ENCODE measurements around the gene SCGB1A1.
"Not testable (repeated sequence)": the region's sequence is repeated elsewhere in the genome, so short reads cannot be mapped to it uniquely, and the experiment has no call there.

Gene SCGB1A1, protein sequence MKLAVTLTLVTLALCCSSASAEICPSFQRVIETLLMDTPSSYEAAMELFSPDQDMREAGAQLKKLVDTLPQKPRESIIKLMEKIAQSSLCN

GRCh38 chr11:62418733-62419132, at the start of gene SCGB1A1:
SCGB1A1 (plus strand) TSS chr11:62419033; CDS start chr11:62419096, 63 bp downstream.
- no peak for DNase-seq

- no peak for DNase-seq
Observed at GRCh38 chr11:62370743-62371440, 47.9 kb upstream of the SCGB1A1 start.

- DNase-seq: no peak
Observed at GRCh38 chr11:62372871-62373270, 46.0 kb upstream of the SCGB1A1 start.

DNA sequence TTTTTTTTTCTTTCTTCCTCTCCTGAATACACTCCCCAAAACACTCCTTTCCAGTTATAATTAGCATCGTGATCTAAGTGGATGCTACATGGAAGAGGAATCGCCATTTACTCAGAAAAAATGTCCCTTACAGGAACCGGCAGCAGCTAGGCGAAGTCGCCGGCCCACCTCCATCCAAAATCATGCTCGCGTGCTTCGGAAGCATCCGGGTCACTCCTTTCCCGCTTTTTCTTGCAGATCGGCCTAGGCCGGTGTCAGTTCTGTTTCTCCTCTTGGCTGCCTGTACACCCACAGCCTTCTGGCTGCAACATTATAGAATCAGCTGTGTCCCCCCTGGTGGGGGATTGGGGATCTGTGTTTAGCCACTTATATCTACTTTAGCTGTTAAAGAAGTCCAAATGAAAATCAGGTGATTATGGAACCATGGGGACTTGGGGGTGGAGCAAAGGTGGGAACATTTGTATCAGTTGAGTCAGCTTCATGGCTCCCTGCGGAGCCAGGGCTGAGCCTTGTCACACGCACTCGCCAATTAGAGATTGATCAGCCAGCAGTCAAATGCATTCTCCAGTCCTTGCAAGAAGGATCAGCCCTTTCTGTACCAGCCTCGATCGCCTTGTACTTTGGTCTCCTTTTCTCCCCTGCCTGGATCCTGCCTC, 45.2 kb upstream of the SCGB1A1 start:
- no peak for DNase-seq

- no peak for DNase-seq
Observed at GRCh38 chr11:62374801-62375200, 44.0 kb upstream of the SCGB1A1 start.

- not testable (repeated sequence) for DNase-seq
Observed at GRCh38 chr11:62378459-62379063, 40.3 kb upstream of the SCGB1A1 start.

- not testable (repeated sequence) for DNase-seq
Observed at GRCh38 chr11:62379586-62379985, 39.2 kb upstream of the SCGB1A1 start.

GRCh38 chr11:62380821-62381245, 38.0 kb upstream of the SCGB1A1 start:
- DNase-seq: not testable (repeated sequence)

DNA sequence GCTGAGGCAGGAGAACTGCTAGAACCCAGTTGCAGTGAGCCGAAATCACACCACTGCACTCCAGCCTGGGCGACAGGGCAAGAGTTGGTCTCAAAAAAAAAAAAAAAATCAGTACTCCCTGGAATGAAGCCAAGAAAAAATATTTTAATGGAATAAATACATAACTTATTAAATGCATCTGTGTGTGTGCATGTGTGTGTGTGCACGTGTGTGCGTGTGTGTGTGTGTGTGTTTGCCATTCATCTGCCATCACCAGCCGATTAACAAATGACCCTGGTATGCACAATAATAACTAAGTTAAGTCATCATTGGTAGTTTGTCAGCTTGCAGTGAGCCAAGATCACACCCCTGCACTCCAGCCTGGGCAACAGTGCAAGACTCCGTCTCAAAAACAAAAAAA, 35.0 kb upstream of the SCGB1A1 start:
- no peak for DNase-seq

DNA sequence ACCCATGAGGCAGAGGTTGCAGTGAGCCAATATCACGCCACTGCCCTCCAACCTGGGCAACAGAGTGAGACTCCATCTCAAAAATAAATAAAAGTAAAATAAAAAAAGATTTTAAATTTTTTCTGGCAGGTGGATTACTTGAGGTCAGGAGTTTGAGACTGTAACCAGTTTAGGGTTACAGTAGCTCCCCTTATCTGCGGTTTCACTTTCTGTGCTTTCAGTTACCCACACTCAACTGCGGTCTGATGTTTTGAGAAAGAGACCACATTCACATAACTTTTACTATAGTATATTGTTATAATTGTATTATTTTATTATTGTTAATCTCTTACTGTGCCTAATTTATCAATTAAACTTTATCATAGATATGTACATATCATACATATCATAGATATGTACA, 32.8 kb upstream of the SCGB1A1 start:
- not testable (repeated sequence) for DNase-seq

GRCh38 chr11:62387381-62387780, 31.5 kb upstream of the SCGB1A1 start:
- DNase-seq: no peak

DNA sequence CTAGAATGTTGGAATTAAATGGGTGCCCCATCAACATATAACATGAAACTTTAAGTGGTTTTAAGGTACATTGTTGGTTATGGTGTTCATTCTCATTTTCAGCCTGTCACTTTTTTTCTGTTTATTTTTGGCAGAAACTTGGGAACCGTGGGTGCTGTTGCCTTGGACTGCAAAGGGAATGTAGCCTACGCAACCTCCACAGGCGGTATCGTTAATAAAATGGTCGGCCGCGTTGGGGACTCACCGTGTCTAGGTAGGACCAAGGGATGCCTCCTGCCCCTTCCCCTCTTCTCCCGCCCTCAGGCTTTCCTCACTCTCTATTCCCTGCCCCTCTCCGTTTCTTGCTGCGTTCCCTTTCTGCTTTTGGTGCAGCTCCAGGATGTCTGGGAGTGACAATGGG, 29.8 kb upstream of the SCGB1A1 start:
- DNase-seq: no peak

DNA sequence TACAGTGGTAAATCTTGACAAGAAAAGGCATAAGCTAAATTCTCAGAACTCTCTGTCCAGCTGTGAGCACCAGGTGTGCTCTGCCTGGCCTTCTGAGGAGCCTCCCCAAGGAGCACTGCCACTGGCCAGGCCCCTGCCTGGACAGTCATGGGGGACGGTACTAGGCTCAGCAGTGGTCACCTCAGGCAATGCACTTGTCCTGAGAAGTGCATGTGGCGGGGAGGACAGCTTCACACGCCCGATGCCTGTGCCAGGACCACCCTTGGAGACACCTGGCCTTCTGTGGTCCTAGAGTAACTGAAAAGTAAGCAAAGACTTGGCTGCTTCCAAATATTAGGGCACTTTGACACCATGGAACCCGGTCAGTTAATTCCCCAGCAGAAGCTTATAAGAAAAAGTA, 28.6 kb upstream of the SCGB1A1 start:
- no peak for DNase-seq

DNA sequence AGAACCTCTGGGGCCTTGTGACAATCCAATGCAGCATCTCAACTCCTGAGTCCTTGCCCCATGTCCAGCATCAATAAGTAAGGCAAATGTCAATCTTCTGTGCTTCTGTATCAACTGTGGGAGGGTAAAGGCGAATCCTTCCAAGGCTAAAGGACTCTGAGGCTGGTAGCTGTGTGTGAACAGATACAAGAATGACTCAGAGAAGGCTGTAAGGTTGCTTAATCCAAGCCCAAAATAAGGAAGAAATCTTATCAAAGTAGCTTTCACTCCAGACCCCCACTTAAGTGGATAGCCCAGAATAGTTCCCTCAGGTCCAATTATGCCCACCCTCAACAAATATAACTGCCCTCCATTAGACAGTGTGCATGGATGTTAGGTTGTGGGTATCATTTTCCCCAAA, 28.1 kb upstream of the SCGB1A1 start:
- no peak for DNase-seq

DNA sequence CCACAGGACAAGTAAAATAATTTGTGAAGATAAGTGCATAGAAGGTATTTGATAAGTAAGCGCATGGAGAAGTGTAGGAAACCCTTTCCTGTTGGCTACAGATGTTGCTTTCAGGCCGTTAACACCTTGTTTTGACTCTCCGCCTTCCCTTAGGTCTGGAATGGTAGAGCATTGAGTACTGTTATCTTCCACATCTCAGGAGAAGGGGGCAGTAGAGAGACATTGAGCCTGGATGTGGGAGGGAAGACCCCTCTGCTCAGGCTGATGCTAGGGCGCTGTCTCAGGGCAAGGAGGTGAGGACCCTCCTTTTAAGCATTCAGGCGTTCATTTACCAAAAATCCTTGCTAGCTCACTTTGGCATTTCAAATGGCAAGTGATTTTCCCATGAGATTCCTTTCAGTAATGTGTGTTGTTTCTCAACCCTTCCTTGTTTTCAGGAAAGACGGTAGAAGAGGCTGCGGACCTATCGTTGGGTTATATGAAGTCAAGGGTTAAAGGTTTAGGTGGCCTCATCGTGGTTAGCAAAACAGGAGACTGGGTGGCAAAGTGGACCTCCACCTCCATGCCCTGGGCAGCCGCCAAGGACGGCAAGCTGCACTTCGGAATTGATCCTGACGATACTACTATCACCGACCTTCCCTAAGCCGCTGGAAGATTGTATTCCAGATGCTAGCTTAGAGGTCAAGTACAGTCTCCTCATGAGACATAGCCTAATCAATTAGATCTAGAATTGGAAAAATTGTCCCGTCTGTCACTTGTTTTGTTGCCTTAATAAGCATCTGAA, 27.0 kb upstream of the SCGB1A1 start:
- DNase-seq: no peak

DNA sequence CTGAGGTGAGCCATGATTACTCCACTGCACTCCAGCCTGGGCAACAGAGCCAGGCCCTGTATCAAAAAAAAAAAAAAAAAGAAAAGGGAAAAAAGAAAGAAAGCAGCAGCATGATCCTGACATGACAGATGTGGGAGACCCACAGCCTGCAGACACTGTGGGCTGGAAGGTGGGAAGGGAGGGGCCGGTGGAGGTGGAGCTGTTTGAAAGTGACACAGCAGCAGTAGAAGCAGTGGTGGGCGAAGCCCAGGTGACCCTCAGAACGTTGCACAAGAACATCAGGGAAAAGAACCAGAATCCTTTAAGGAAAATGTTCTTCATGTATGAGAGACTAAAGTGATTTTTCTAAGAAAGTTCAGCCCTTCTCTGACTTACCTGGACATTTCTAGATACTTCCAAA, 26.3 kb upstream of the SCGB1A1 start:
- no peak for DNase-seq

GRCh38 chr11:62393061-62393611, 25.7 kb upstream of the SCGB1A1 start:
- no peak for DNase-seq

- no peak for DNase-seq
Observed at GRCh38 chr11:62393735-62394134, 25.1 kb upstream of the SCGB1A1 start.

DNA sequence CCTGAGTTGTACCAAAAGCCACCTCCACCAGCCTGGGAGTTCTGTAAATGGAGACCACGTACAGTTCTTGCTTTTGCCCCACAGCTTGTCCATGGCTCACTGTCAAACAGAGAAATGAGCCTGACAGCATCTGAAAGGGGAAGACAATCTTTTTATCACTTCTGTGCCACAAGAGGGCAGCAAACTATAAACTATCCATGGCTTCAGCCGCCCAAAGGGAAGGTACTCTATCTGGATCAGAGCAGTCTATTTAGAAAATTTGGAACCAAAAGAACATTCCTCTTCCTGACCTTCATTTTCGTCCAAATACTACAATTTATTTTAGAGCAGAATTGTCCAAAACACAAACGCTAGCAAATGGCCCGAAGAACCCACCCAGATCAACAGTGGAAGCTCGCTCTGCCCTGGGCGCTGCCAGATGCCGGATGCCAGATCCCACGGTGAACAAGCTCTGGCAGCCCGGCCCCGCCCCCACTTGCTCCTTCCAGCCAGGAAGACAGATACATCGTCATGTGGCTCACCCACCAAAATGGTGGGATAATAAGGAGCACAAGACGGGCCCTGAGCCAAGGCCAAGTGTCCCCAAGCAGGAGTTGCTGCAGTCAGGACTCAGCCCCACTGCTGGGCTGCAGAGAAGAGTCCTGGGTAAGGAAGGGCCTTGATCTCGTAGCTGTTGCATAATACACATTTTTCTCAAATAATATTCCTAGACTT, 23.9 kb upstream of the SCGB1A1 start:
- DNase-seq: no peak

DNA sequence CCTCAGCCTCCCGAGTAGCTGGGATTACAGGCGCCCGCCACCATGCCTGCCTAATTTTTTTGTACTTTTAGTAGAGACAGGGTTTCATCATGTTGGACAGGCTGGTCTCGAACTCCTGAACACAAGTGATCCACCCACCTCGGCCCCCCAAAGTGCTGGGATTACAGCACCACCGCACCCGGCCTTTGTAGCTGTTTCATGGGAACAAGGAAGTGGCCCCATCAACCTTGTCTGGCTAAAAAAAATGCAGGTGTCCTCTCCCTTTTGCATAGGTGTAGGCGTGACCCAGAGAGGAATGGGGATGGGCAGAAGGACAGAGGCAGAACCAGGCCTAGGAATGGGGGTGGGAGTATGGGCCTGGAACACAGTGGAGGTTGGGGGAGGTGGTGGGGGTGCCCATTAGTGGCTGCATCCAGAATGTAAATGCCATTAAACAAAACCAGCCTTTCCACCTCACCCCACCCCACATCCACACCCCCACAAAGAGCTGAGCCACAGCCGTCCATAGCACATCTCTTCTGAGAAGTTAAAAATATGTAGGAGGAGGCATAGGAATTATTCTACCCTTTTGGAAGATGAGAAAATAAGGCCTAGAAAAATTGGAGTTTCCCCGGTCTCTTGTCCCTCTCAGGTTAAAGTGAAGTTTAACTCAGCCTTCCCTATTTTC, 22.8 kb upstream of the SCGB1A1 start:
- no peak for DNase-seq

Data from 8988T (cell line).